HG02642 (cell line): Measurements from ENCODE around the gene KRT5.

Experiments used
- ATAC-seq: cut with Tn5 transposase; IDR thresholded peaks from one replicate; pipeline ENCODE4 v1.9.1; 2021; ENCODE audit warnings: mild to moderate bottlenecking; ENCODE audit not compliant: unreplicated experiment, poor library complexity

The KRT5 gene

DNA sequence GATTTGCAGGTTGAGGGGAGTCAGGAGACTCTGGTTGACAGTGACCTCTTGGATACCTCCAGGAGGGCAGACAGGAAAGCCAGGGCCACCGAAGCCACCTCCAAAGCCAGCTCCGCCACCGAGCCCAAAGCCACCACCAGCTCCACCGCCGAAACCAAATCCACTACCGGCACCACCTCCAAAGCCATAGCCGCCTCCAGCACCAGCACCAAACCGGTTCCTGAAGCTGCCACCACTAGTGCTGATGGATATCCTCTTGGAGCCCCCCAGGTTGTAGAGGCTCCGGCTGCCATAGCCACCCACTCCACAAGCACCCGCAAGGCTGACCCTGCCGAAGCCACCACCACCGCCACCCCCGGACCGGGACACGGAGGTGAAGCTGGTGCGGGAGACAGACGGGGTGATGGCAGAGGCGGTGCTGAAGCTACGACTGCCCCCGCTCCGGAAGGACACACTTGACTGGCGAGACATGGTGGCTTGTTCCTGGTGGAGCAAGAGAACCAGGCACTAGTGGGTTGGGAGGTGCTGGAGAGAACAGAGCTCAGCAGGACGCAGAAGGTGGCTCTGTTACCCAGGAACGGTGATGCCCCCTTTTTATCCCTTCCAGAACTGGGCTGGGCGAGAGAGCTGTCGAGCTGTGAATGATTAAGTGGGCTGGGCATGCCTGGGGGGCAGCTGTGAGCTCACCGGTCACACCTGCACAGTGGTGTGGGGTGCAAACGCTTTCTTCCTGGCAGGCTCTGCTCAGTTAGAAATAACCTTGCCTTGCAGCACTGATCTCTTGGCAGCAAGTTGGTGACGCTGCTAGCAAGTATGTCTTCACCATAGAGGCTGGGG lies at the start of gene KRT5:
Gene KRT5 (minus strand): TSS at position 569 of the 837 bp plus-strand sequence. CDS start 98 bp downstream, at position 471.
- ATAC-seq: no peak

GRCh38 chr12:52568111-52568510 lies 47.9 kb upstream of the KRT5 start:
- no peak for ATAC-seq

GRCh38 chr12:52566847-52567291 lies 46.7 kb upstream of the KRT5 start:
- ATAC-seq: no peak

- no peak for ATAC-seq
Measured at GRCh38 chr12:52564582-52564981, 44.4 kb upstream of the KRT5 start.

GRCh38 chr12:52561880-52562449 lies 41.8 kb upstream of the KRT5 start:
- ATAC-seq: no peak

DNA sequence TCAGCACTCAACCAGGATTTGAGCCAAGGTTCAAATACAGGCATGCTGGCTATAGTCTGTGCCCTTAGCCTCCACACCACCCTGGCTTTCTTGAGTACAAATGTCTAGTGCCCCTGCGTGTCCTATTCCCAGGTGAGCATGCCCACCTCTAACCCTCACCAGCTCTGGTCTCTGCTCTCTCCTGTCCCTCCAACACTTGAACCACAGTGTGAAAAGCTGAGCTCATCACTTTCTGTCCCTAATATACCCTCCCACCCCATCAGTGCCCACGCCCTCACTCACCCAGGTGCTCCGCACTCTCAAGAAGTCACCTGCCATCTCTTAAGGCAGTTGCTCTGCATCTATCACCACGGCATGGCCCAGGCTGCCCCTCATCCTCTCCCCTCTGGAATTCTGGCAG lies 39.8 kb upstream of the KRT5 start:
- no peak for ATAC-seq

DNA sequence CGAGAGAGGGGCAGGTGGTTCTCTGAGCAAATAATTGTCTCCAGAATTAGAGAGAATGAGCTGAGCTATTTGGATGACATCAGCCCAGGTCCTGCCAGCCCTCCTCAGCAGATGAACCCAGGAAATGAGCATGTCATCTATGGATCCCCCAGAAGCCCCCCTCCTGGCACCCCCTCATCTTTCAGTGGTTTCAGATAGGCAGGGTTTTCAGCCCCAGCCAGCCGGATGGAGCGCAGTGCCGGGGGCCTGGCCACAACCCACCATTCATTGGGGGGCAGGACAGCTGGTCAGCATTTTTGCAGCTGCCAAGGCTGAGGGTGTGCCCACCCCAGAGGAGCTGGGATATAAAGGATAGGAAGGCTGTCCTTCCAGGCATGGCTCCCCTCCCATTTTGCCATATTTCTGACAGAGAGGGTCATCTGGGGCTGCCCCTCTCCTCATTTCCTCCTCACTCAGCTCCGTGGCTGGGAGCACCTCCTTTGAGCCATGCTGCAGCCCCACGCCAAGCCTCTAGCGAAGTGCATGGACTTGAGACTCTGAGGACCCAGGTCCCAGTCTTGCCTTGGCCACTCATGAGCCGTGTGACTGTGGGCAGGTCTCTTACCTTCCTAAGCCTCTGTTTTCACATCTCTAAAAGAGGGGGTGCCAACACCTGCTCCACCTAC lies 38.7 kb upstream of the KRT5 start:
- ATAC-seq: no peak

- no peak for ATAC-seq
Measured at GRCh38 chr12:52557476-52557875, 37.3 kb upstream of the KRT5 start.

GRCh38 chr12:52555577-52555976 lies 35.4 kb upstream of the KRT5 start:
- no peak for ATAC-seq

- no peak for ATAC-seq
Measured at GRCh38 chr12:52552681-52553195, 32.5 kb upstream of the KRT5 start, which contains the start of gene KRT71. Gene KRT71, minus strand, starts transcription at chr12:52553145. Its CDS starts 68 bp downstream, at chr12:52553077.

DNA sequence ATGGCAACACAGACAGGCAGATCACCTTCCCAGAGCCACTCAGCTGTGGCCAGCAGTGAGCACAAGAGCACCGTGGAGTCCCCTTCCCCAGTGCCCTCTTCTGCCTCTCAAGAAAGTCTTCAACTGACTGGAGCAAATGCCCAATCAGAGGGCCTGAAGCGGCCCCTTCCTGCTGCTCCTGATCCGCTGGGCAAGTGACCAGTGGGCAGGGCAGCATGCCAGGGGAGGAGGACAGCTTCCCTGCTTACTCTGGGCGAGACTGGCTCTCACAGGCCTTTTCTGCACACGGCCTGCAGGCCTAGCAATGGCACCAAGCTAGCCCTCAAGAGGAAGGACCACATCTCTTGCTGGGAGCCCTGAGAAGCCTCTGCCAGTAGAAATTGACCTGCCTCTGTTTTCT lies 31.9 kb upstream of the KRT5 start:
- no peak for ATAC-seq

- no peak for ATAC-seq
Measured at GRCh38 chr12:52551216-52551865, 31.1 kb upstream of the KRT5 start.

- ATAC-seq: no peak
Measured at GRCh38 chr12:52546126-52546525, 25.9 kb upstream of the KRT5 start.

GRCh38 chr12:52543985-52544883 lies 24.0 kb upstream of the KRT5 start:
- no peak for ATAC-seq

DNA sequence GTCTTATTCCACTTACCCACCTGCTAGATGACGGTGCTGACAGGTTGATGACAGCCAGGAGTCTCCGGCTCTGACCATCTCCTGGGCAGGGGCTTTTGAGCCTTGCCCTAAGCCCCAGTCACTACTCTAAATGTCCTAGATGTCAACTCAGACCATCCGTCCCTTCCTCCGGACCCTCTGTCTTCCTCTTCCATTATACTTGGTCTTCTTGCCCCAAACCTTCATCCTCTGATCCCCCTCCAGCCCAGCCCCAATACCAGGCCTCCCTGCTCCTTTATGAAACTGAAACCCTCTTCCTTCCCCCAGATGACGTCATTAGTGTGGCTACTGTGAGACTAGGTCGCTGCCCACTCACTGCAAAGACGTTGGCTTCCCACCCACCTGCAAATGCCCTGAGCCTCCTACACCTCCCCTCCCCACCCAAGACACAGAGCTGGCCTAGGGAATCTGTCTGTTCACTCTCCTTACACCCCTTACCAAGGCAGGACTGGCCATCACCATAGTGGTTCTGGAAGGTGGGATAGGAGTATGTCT lies 22.7 kb upstream of the KRT5 start:
- no peak for ATAC-seq

- no peak for ATAC-seq
Measured at GRCh38 chr12:52542157-52542556, 22.0 kb upstream of the KRT5 start.

- ATAC-seq: no peak
Measured at GRCh38 chr12:52541709-52542108, 21.5 kb upstream of the KRT5 start.

GRCh38 chr12:52540531-52540930 lies 20.3 kb upstream of the KRT5 start:
- ATAC-seq: no peak

- ATAC-seq: no peak
Measured at GRCh38 chr12:52539821-52540173, 19.6 kb upstream of the KRT5 start.
